Measurements from ENCODE around the gene BMPER.

BMPER gene

GRCh38 chr7:34043461-34044305 lies 138.3 kb downstream of the BMPER start:
- TF ChIP-seq CTCF (IDR thresholded peaks at IDR 0.05; ENCODE audit: borderline replicate concordance, control extremely low read depth, extremely low read depth, insufficient read depth, missing control alignments): no peak
- in situ Hi-C loops (cut with MboI; ENCODE audit: low sequenced_read_pairs, unreplicated experiment): no loop called here

GRCh38 chr7:34044306-34044643 lies 138.9 kb downstream of the BMPER start:
- TF ChIP-seq CTCF (IDR thresholded peaks at IDR 0.05; ENCODE audit: borderline replicate concordance, control extremely low read depth, extremely low read depth, insufficient read depth, missing control alignments): no peak
- in situ Hi-C loops (cut with MboI; ENCODE audit: low sequenced_read_pairs, unreplicated experiment): no loop called here
- DNase-seq (ENCODE audit: low spot score): no peak

More at GRCh38 chr7:34043461-34044305, 138.3 kb downstream of the BMPER start:
- no peak for DNase-seq (ENCODE audit: low spot score)

- in situ Hi-C loops (cut with MboI; ENCODE audit: low sequenced_read_pairs, unreplicated experiment): no loop called here
- no peak for TF ChIP-seq CTCF (IDR thresholded peaks at IDR 0.05; ENCODE audit: borderline replicate concordance, control extremely low read depth, extremely low read depth, insufficient read depth, missing control alignments)
- DNase-seq (ENCODE audit: low spot score): no peak
Measured at GRCh38 chr7:34044734-34045353, 139.5 kb downstream of the BMPER start.

GRCh38 chr7:34048445-34048844 lies 143.1 kb downstream of the BMPER start:
- in situ Hi-C loops (cut with MboI; ENCODE audit: low sequenced_read_pairs, unreplicated experiment): no loop called here
- DNase-seq (ENCODE audit: low spot score): no peak
- TF ChIP-seq CTCF (IDR thresholded peaks at IDR 0.05; ENCODE audit: borderline replicate concordance, control extremely low read depth, extremely low read depth, insufficient read depth, missing control alignments): no peak

GRCh38 chr7:34054075-34054474 lies 148.7 kb downstream of the BMPER start:
- in situ Hi-C loops (cut with MboI; ENCODE audit: low sequenced_read_pairs, unreplicated experiment): no loop called here
- no peak for DNase-seq (ENCODE audit: low spot score)
- no peak for TF ChIP-seq CTCF (IDR thresholded peaks at IDR 0.05; ENCODE audit: borderline replicate concordance, control extremely low read depth, extremely low read depth, insufficient read depth, missing control alignments)

GRCh38 chr7:34057136-34057535 lies 151.8 kb downstream of the BMPER start:
- in situ Hi-C loops (cut with MboI; ENCODE audit: low sequenced_read_pairs, unreplicated experiment): no loop called here
- no peak for TF ChIP-seq CTCF (IDR thresholded peaks at IDR 0.05; ENCODE audit: borderline replicate concordance, control extremely low read depth, extremely low read depth, insufficient read depth, missing control alignments)
- no peak for DNase-seq (ENCODE audit: low spot score)

All from GM13976 (cell line).